GM10847 (cell line): ENCODE measurements around the gene CAPN9.

Experiments
- POLR2A ChIP-seq: IDR thresholded peaks from 2 replicates; pipeline ENCODE4 v1.6.1; 2011; ENCODE audit not compliant: insufficient read length; ENCODE audit errors: extremely low read depth

CAPN9 gene

GRCh38 chr1:230707732-230708630, 39.2 kb upstream of the CAPN9 start:
- TF ChIP-seq POLR2A = no peak

GRCh38 chr1:230708631-230709580, 38.3 kb upstream of the CAPN9 start:
- no peak for TF ChIP-seq POLR2A

- no peak for TF ChIP-seq POLR2A
These were observed 37.3 kb upstream of the CAPN9 start for GRCh38 chr1:230709619-230710542.

GRCh38 chr1:230710543-230710904, 36.7 kb upstream of the CAPN9 start:
- TF ChIP-seq POLR2A = no peak

GRCh38 chr1:230711245-230711644, 35.9 kb upstream of the CAPN9 start:
- TF ChIP-seq POLR2A = no peak

GRCh38 chr1:230712470-230712942, 34.7 kb upstream of the CAPN9 start:
- TF ChIP-seq POLR2A = no peak

- no peak for TF ChIP-seq POLR2A
These were observed 34.0 kb upstream of the CAPN9 start for GRCh38 chr1:230713138-230713537.

GRCh38 chr1:230713547-230713914, 33.7 kb upstream of the CAPN9 start:
- TF ChIP-seq POLR2A = no peak

- no peak for TF ChIP-seq POLR2A
These were observed 33.0 kb upstream of the CAPN9 start, which contains the start of gene AGT for GRCh38 chr1:230713915-230714764. Gene AGT, minus strand, starts transcription at chr1:230714122. Its CDS starts 3,299 bp downstream, at chr1:230710823.

- TF ChIP-seq POLR2A = no peak
These were observed 31.7 kb upstream of the CAPN9 start for GRCh38 chr1:230715510-230715909.

GRCh38 chr1:230717251-230717650, 29.9 kb upstream of the CAPN9 start:
- TF ChIP-seq POLR2A = no peak

- TF ChIP-seq POLR2A = no peak
These were observed 21.8 kb upstream of the CAPN9 start for GRCh38 chr1:230725256-230726012.
